Ovary (tissue), 9 donors: Measurements from ENCODE around the gene EYS. TPM values are rescaled to one million over a fixed set of nuclear protein-coding genes. Genes with fewer than 3 reads are reported as not detected.

ENCODE experiments used
- DNase-seq, 5 donors: peaks; one replicate each; pipeline ENCODE4 v3.0.0-alpha.2; 2019 to 2020
- H3K27ac ChIP-seq, 2 donors: fragments of 200-600 bp; one replicate each; pipeline versions ENCODE4 v1.5.1 to v1.8.0; 2019 to 2022
- H3K27me3 ChIP-seq: fragments of 200-600 bp; one replicate; pipeline ENCODE4 v1.8.0; 2022
- H3K36me3 ChIP-seq: fragments of 200-600 bp; sonication (generic); one replicate; pipeline ENCODE4 v1.5.1; 2019
- H3K4me1 ChIP-seq: one replicate; pipeline ENCODE4 v1.8.1; 2013; ENCODE audit warnings: mild to moderate bottlenecking, moderate library complexity; ENCODE audit not compliant: insufficient read depth
- H3K4me3 ChIP-seq: fragments of 200-600 bp; sonication (generic); one replicate; pipeline ENCODE4 v1.5.1; 2017
- H3K9me3 ChIP-seq, 2 donors: fragments of 200-600 bp in 1 of 2; sonication (generic) in 1 of 2; one replicate each; pipeline versions ENCODE4 v1.5.1 to v1.8.1; 2013 to 2019; ENCODE audit warnings: mild to moderate bottlenecking in 1 of 2, moderate library complexity in 1 of 2
- CTCF ChIP-seq, 3 donors: fragments of 450-650 bp in 2 of 3; fragments of 200-600 bp in 1 of 3; IDR thresholded peaks; one replicate each; pipeline versions ENCODE4 v1.5.1 to v1.8.0; 2016 to 2022; ENCODE audit warnings: antibody characterized with exemption in 3 of 3, mild to moderate bottlenecking in 1 of 3
- EP300 ChIP-seq: sonication (generic); formaldehyde crosslinking; IDR thresholded peaks from one replicate; pipeline ENCODE4 v1.6.1; 2017; ENCODE audit warnings: antibody characterized with exemption
- POLR2A ChIP-seq: fragments of 450-650 bp; IDR thresholded peaks from one replicate; pipeline ENCODE4 v1.6.1; 2017; ENCODE audit warnings: antibody characterized with exemption, mild to moderate bottlenecking, moderate library complexity
- WGBS, 3 donors: extraction: QIAGEN DNeasy Blood & Tissue Kit in 1 of 3; methylation state at CpG; one replicate each; pipeline versions ENCODE4 v1.1.5 to v1.1.7; 2013 to 2017; 5-methylcytosine and 5-hydroxymethylcytosine counted together
- intact Hi-C, 4 donors: fragments of 100-400 bp; cut with DNase I; formaldehyde crosslinking; loops; one replicate each; pipeline versions ENCODE4 v1.11.0 to v1.15.1; 2022 to 2023
- polyA plus RNA-seq, 2 donors: library from polyadenylated mRNA; stranded (reverse); fragments of 200-250 nt in 1 of 2; fragments of 350-450 nt in 1 of 2; fragmentation: Illumina TruSeq in 1 of 2; extraction: RNeasy Lipid Tissue Mini Kit (QIAGEN cat#74804) in 1 of 2; gene quantifications; one replicate each; pipeline ENCODE4 v1.2.3, GENCODE V29; 2013 to 2014
- total RNA-seq, 7 donors: library from RNA; depleted of rRNA in 2 of 7; stranded (reverse); fragments of >200 nt in 2 of 7; fragmentation: NEBNext Ultra II Directional in 3 of 7; extraction: Animal tissue kit (Norgen Biotek cat#: 25700) in 3 of 7; gene quantifications; one replicate each; pipeline versions ENCODE4 v1.1.0 to v1.2.4, GENCODE V29; 2016 to 2023
- donor health status: DM: no; HTN: no; CAD: no; lungs with moderate emphysema.
- donor health status: DM: no; HTN: no; CAD: no.
- donor health status: Bipolar disorder and iron deficiency.
- donor health status: DM: yes; HTN: yes; CAD: no.
- donor health status: DM: no; HTN: no; CAD: no.
- donor health status: DM: yes; HTN: yes; CAD: no.

The EYS gene
- total and polyA plus RNA-seq, 9 donors: under 0.01 to 0.03 (median 0.01) TPM; not detected in 6

DNA sequence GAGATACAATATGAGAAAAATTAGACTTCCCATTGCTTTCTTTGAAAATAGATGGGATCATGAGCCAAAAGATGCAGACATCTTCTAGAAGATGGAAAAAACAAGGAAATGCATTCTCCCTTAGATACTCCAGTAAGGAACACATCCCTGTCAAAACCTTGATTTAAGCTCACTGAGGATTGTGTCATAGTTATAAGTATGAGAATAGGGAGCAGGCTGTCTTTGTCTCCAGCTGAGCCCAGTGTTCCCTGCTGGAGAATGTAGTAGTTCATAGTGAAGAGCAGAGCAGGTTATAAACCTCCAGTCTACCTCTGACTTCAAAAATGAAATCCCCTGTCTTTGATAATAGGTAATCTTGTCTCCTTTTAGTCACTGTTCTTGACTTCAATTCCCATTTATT lies 1481.5 kb downstream of the EYS start:
- no peak overlapping the region for H3K4me3 ChIP-seq
- no peaks in the 10 kb centered on the region for H3K27me3 ChIP-seq
- no peak for TF ChIP-seq POLR2A
- no peak for TF ChIP-seq EP300
- intact Hi-C loops: no loop called here
- H3K27ac ChIP-seq: no peak overlapping the region
- no peaks in the 10 kb centered on the region for H3K4me1 ChIP-seq
- DNase-seq: no peak
- no peaks in the 10 kb centered on the region for H3K36me3 ChIP-seq
- H3K9me3 ChIP-seq: no peaks in the 10 kb centered on the region

- Histone ChIP-seq H3K27me3 (no peaks in the 10 kb centered on the region), H3K36me3 (no peaks in the 10 kb centered on the region), H3K9me3 (no peaks in the 10 kb centered on the region), H3K4me1 (no peaks in the 10 kb centered on the region), H3K4me3 (no peak overlapping the region), H3K27ac (no peak overlapping the region)
- WGBS, 3 donors: 65 to 76% (median 70%) methylated on average over 1 of the region's 1 CpG
- no peak for DNase-seq
- TF ChIP-seq CTCF (IDR thresholded peaks at IDR 0.05): no peak
- TF ChIP-seq POLR2A: no peak
- TF ChIP-seq EP300: no peak
- intact Hi-C loops: no loop called here
Observed at GRCh38 chr6:64224819-64225218, 1482.2 kb downstream of the EYS start.

GRCh38 chr6:64221776-64222175 lies 1485.2 kb downstream of the EYS start:
- Histone ChIP-seq H3K27me3 (no peaks in the 10 kb centered on the region), H3K4me3 (no peak overlapping the region), H3K36me3 (no peaks in the 10 kb centered on the region), H3K9me3 (no peaks in the 10 kb centered on the region), H3K4me1 (no peaks in the 10 kb centered on the region), H3K27ac (no peak overlapping the region)
- no peak for DNase-seq
- TF ChIP-seq EP300: no peak
- no peak for TF ChIP-seq POLR2A
- TF ChIP-seq CTCF (IDR thresholded peaks at IDR 0.05): no peak
- WGBS, 3 donors: 90 to 93% (median 93%) methylated on average over 3 of the region's 3 CpGs
- intact Hi-C loops: no loop called here

GRCh38 chr6:64220801-64221200 lies 1486.2 kb downstream of the EYS start:
- intact Hi-C loops: no loop called here
- H3K9me3 ChIP-seq: no peaks in the 10 kb centered on the region
- no peak for DNase-seq
- H3K36me3 ChIP-seq: no peaks in the 10 kb centered on the region
- no peak overlapping the region for H3K27ac ChIP-seq
- WGBS, 3 donors: 58 to 69% (median 66%) methylated on average over 1 of the region's 1 CpG
- no peak for TF ChIP-seq CTCF (IDR thresholded peaks at IDR 0.05)
- TF ChIP-seq POLR2A: no peak
- TF ChIP-seq EP300: no peak
- H3K27me3 ChIP-seq: no peaks in the 10 kb centered on the region
- no peak overlapping the region for H3K4me3 ChIP-seq
- no peaks in the 10 kb centered on the region for H3K4me1 ChIP-seq

DNA sequence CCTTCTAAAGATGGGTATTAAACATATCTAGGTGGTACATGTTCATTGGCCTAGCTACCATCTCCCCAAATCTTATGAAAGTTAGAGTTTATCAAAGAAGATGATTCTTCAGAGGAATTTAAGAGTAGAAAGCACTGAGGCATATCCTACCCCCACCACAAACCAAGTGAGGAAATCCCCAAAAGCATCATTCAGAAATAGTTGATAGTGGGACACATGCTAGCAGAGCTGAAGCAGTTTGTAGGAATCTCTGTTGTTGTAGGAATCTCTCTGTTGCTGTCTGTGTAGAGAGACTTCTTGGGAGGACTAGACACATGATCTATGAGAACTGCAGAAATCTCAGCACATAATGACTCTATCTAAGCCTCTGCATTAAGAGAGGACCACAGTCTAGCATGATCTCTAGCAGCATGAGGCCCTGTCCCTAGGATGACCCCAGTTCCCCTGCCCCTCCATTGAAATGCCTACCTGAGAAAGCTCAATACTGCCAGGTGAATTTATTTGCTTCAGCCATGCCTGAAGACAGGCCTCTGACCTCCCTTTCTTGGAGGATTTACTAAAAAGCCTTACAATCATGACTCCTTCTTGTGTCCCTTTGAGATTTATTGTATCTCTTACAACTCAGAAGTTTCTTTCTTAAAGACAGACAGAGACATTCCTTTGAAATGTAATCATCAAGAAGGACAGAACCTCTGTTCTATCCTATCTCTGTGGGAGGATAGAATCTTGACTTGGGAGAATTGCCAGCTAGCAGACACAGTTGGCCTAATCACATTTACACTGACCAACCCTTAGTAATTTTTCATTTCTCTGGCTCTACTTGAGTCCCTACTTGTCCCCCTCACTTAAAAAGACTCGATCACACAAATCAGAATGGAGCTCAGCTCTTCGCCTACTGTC lies 1489.1 kb downstream of the EYS start:
- intact Hi-C loops: no loop called here
- Histone ChIP-seq H3K9me3 (no peaks in the 10 kb centered on the region), H3K4me3 (no peak overlapping the region), H3K27ac (no peak overlapping the region), H3K4me1 (no peaks in the 10 kb centered on the region), H3K36me3 (no peaks in the 10 kb centered on the region), H3K27me3 (no peaks in the 10 kb centered on the region)
- no peak for TF ChIP-seq CTCF (IDR thresholded peaks at IDR 0.05)
- no peak for TF ChIP-seq EP300
- no peak for TF ChIP-seq POLR2A
- no peak for DNase-seq
- 52 to 62% (median 56%) methylated on average over 2 of the region's 2 CpGs for WGBS, 3 donors
